GM21723 (cell line): ENCODE measurements around the gene RFX6.

Experiments used
- ATAC-seq: cut with Tn5 transposase; IDR thresholded peaks from one replicate; pipeline ENCODE4 v1.9.1; 2021; ENCODE audit warnings: mild to moderate bottlenecking, moderate library complexity; ENCODE audit not compliant: unreplicated experiment

RFX6 gene

GRCh38 chr6:116894669-116895068 is 17.6 kb downstream of the RFX6 start:
- ATAC-seq: no peak

GRCh38 chr6:116895935-116896334 is 18.9 kb downstream of the RFX6 start:
- ATAC-seq: no peak

GRCh38 chr6:116902634-116903033 is 25.6 kb downstream of the RFX6 start:
- ATAC-seq: no peak

GRCh38 chr6:116922853-116923548 is 46.0 kb downstream of the RFX6 start:
- no peak for ATAC-seq

- ATAC-seq: no peak
These were observed 47.2 kb downstream of the RFX6 start for GRCh38 chr6:116924245-116924644.

GRCh38 chr6:116925088-116925794 is 48.2 kb downstream of the RFX6 start:
- no peak for ATAC-seq

- no peak for ATAC-seq
These were observed 51.6 kb downstream of the RFX6 start for GRCh38 chr6:116928677-116929076.

GRCh38 chr6:116929825-116930224 is 52.8 kb downstream of the RFX6 start:
- ATAC-seq: no peak

GRCh38 chr6:116931456-116931855 is 54.4 kb downstream of the RFX6 start:
- no peak for ATAC-seq

- ATAC-seq: no peak
These were observed 55.5 kb downstream of the RFX6 start for GRCh38 chr6:116932496-116932895.

- no peak for ATAC-seq
These were observed 56.4 kb downstream of the RFX6 start for GRCh38 chr6:116933485-116933884.

GRCh38 chr6:116938305-116938704 is 61.3 kb downstream of the RFX6 start:
- no peak for ATAC-seq

- no peak for ATAC-seq
These were observed 64.7 kb downstream of the RFX6 start for GRCh38 chr6:116941727-116942126.

GRCh38 chr6:116945809-116946208 is 68.8 kb downstream of the RFX6 start:
- no peak for ATAC-seq

GRCh38 chr6:116948533-116949304 is 71.7 kb downstream of the RFX6 start:
- no peak for ATAC-seq

GRCh38 chr6:116949964-116950363 is 72.9 kb downstream of the RFX6 start:
- no peak for ATAC-seq

- no peak for ATAC-seq
These were observed 77.3 kb downstream of the RFX6 start for GRCh38 chr6:116954335-116954734.

GRCh38 chr6:116954938-116955337 is 77.9 kb downstream of the RFX6 start:
- no peak for ATAC-seq

- no peak for ATAC-seq
These were observed 78.7 kb downstream of the RFX6 start for GRCh38 chr6:116955773-116956172.

GRCh38 chr6:116963972-116964371 is 86.9 kb downstream of the RFX6 start:
- ATAC-seq: no peak

GRCh38 chr6:116966675-116967576 is 89.9 kb downstream of the RFX6 start:
- no peak for ATAC-seq
